ENCODE results near the gene TPM2.

TPM2 gene

GRCh38 chr9:35717132-35717870 is 27.6 kb upstream of the TPM2 start:
- Histone ChIP-seq H2BK5ac (ENCODE audit: low read length) (no peak overlapping the region), H3K4me1 (ENCODE audit: control insufficient read depth, low read depth, low read length) (no peaks in the 10 kb centered on the region)
- DNase-seq, result no peak

GRCh38 chr9:35716230-35716629 is 26.5 kb upstream of the TPM2 start:
- H2BK5ac ChIP-seq (ENCODE audit: low read length), result no peak overlapping the region
- no peak overlapping the region for H3K4me3 ChIP-seq (ENCODE audit: low read length)
- no peak overlapping the region for H3K27ac ChIP-seq (ENCODE audit: low read depth, low read length)
- H2BK120ac ChIP-seq (ENCODE audit: low read depth, low read length), result no peak overlapping the region
- no CpG with 5 or more reads among the region's 4 CpGs for WGBS (ENCODE audit: extremely low coverage, insufficient coverage, low lambda C conversion rate)
- H3K18ac ChIP-seq (ENCODE audit: low read length), result no peak overlapping the region
- no peak overlapping the region for H2BK15ac ChIP-seq (replicated peaks; ENCODE audit: low read depth)
- no peak overlapping the region for H3K23ac ChIP-seq (ENCODE audit: low read length)
- no peak overlapping the region for H2AK5ac ChIP-seq (ENCODE audit: low read length)
- H4K5ac ChIP-seq (ENCODE audit: low read length), result no peak overlapping the region
- peaks cover 52% of the 10 kb centered on the region for H3K36me3 ChIP-seq (ENCODE audit: control insufficient read depth, insufficient read depth, low read length)
- H3K4me1 ChIP-seq (ENCODE audit: control insufficient read depth, low read depth, low read length), result no peaks in the 10 kb centered on the region
- no peak for DNase-seq
- no peak overlapping the region for H3K56ac ChIP-seq (ENCODE audit: low read length)
- no peaks in the 10 kb centered on the region for H3K27me3 ChIP-seq (ENCODE audit: insufficient read depth, low read length, poor library complexity)
- no peak overlapping the region for H3K9ac ChIP-seq (ENCODE audit: low read length)
- no peak overlapping the region for H3K4me2 ChIP-seq (ENCODE audit: low read length)
- H3K79me1 ChIP-seq (ENCODE audit: low read length), result no peaks in the 10 kb centered on the region
- no peak overlapping the region for H3K4ac ChIP-seq (ENCODE audit: low read depth, low read length)
- no peaks in the 10 kb centered on the region for H3K79me2 ChIP-seq (ENCODE audit: control insufficient read depth, insufficient read depth, low read length)
- H4K8ac ChIP-seq (ENCODE audit: low read depth, low read length), result no peak overlapping the region

More at GRCh38 chr9:35717132-35717870, 27.6 kb upstream of the TPM2 start:
- Histone ChIP-seq H3K23ac (ENCODE audit: low read length) (no peak overlapping the region), H3K79me1 (ENCODE audit: low read length) (no peaks in the 10 kb centered on the region), H4K5ac (ENCODE audit: low read length) (no peak overlapping the region), H4K8ac (ENCODE audit: low read depth, low read length) (no peak overlapping the region), H3K27me3 (ENCODE audit: insufficient read depth, low read length, poor library complexity) (no peaks in the 10 kb centered on the region), H3K4me2 (ENCODE audit: low read length) (no peak overlapping the region), H3K18ac (ENCODE audit: low read length) (no peak overlapping the region), H3K36me3 (ENCODE audit: control insufficient read depth, insufficient read depth, low read length) (peaks cover 55% of the 10 kb centered on the region), H3K56ac (ENCODE audit: low read length) (no peak overlapping the region), H3K4me3 (ENCODE audit: low read length) (no peak overlapping the region), H3K27ac (ENCODE audit: low read depth, low read length) (no peak overlapping the region), H3K79me2 (ENCODE audit: control insufficient read depth, insufficient read depth, low read length) (no peaks in the 10 kb centered on the region), H2AK5ac (ENCODE audit: low read length) (no peak overlapping the region), H2BK15ac (replicated peaks; ENCODE audit: low read depth) (no peak overlapping the region), H3K4ac (ENCODE audit: low read depth, low read length) (no peak overlapping the region), H2BK120ac (ENCODE audit: low read depth, low read length) (no peak overlapping the region), H3K9ac (ENCODE audit: low read length) (no peak overlapping the region)
- no CpG with 5 or more reads among the region's 14 CpGs for WGBS (ENCODE audit: extremely low coverage, insufficient coverage, low lambda C conversion rate)

DNA sequence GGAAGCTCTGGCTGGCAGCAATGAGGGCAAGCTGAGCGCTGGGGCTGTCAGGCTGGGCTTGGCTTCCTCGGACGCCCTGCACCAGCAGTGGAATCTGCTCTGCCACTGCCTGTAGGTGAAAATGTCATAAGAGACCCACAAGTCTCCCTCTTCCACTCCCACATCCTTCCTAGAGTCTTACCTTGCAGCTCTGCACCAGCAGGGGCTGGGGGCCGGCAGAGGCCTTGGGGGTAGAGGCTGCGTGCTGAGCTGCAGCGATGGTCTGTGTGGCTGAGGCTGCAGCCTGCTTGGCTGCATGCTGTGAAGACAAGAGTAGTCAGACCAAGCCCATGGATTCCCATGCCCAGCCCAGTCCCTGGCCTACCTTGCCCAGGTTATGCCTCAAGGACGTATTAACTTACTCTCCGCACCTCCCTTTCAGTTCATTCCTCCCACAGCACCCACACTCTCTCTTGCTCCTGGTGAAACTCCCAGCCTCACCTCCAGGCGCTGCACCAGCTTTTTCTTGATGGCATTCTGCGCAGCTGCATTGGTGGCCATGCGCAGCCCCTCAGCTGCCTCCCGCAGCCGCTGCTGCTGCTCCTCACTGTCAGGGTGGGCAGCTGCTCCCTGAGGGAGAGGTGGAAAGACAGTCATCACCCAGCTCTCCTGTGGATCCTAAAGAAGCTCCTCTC is 25.0 kb upstream of the TPM2 start:
- no peak overlapping the region for H3K4me2 ChIP-seq (ENCODE audit: low read length)
- no peak overlapping the region for H3K4me3 ChIP-seq (ENCODE audit: low read length)
- H3K27ac ChIP-seq (ENCODE audit: low read depth, low read length), result no peak overlapping the region
- no peaks in the 10 kb centered on the region for H3K79me1 ChIP-seq (ENCODE audit: low read length)
- H3K4me1 ChIP-seq (ENCODE audit: control insufficient read depth, low read depth, low read length), result no peaks in the 10 kb centered on the region
- DNase-seq, result no peak
- H3K18ac ChIP-seq (ENCODE audit: low read length), result no peak overlapping the region
- H4K8ac ChIP-seq (ENCODE audit: low read depth, low read length), result no peak overlapping the region
- H3K36me3 ChIP-seq (ENCODE audit: control insufficient read depth, insufficient read depth, low read length), result peaks cover 48% of the 10 kb centered on the region
- H2BK120ac ChIP-seq (ENCODE audit: low read depth, low read length), result no peak overlapping the region
- H2BK15ac ChIP-seq (replicated peaks; ENCODE audit: low read depth), result no peak overlapping the region
- H3K23ac ChIP-seq (ENCODE audit: low read length), result no peak overlapping the region
- no peak overlapping the region for H3K56ac ChIP-seq (ENCODE audit: low read length)
- H2BK5ac ChIP-seq (ENCODE audit: low read length), result no peak overlapping the region
- WGBS (ENCODE audit: extremely low coverage, insufficient coverage, low lambda C conversion rate), result no CpG with 5 or more reads among the region's 13 CpGs
- no peak overlapping the region for H4K5ac ChIP-seq (ENCODE audit: low read length)
- no peak overlapping the region for H2AK5ac ChIP-seq (ENCODE audit: low read length)
- H3K4ac ChIP-seq (ENCODE audit: low read depth, low read length), result no peak overlapping the region
- no peaks in the 10 kb centered on the region for H3K27me3 ChIP-seq (ENCODE audit: insufficient read depth, low read length, poor library complexity)
- H3K79me2 ChIP-seq (ENCODE audit: control insufficient read depth, insufficient read depth, low read length), result no peaks in the 10 kb centered on the region
- no peak overlapping the region for H3K9ac ChIP-seq (ENCODE audit: low read length)

- Histone ChIP-seq H3K79me1 (ENCODE audit: low read length) (no peaks in the 10 kb centered on the region), H3K4me2 (ENCODE audit: low read length) (no peak overlapping the region), H2BK15ac (replicated peaks; ENCODE audit: low read depth) (no peak overlapping the region), H3K4me1 (ENCODE audit: control insufficient read depth, low read depth, low read length) (no peaks in the 10 kb centered on the region), H3K27me3 (ENCODE audit: insufficient read depth, low read length, poor library complexity) (no peaks in the 10 kb centered on the region), H3K79me2 (ENCODE audit: control insufficient read depth, insufficient read depth, low read length) (no peaks in the 10 kb centered on the region), H3K56ac (ENCODE audit: low read length) (no peak overlapping the region), H3K36me3 (ENCODE audit: control insufficient read depth, insufficient read depth, low read length) (peaks cover 44% of the 10 kb centered on the region), H4K5ac (ENCODE audit: low read length) (no peak overlapping the region), H3K27ac (ENCODE audit: low read depth, low read length) (no peak overlapping the region), H3K9ac (ENCODE audit: low read length) (no peak overlapping the region), H2BK120ac (ENCODE audit: low read depth, low read length) (no peak overlapping the region), H3K4ac (ENCODE audit: low read depth, low read length) (no peak overlapping the region), H3K23ac (ENCODE audit: low read length) (no peak overlapping the region), H3K4me3 (ENCODE audit: low read length) (no peak overlapping the region), H2BK5ac (ENCODE audit: low read length) (no peak overlapping the region), H2AK5ac (ENCODE audit: low read length) (no peak overlapping the region), H3K18ac (ENCODE audit: low read length) (no peak overlapping the region), H4K8ac (ENCODE audit: low read depth, low read length) (no peak overlapping the region)
- no CpG with 5 or more reads among the region's 6 CpGs for WGBS (ENCODE audit: extremely low coverage, insufficient coverage, low lambda C conversion rate)
- DNase-seq, result no peak
These were observed 24.4 kb upstream of the TPM2 start for GRCh38 chr9:35714123-35714522.

DNA sequence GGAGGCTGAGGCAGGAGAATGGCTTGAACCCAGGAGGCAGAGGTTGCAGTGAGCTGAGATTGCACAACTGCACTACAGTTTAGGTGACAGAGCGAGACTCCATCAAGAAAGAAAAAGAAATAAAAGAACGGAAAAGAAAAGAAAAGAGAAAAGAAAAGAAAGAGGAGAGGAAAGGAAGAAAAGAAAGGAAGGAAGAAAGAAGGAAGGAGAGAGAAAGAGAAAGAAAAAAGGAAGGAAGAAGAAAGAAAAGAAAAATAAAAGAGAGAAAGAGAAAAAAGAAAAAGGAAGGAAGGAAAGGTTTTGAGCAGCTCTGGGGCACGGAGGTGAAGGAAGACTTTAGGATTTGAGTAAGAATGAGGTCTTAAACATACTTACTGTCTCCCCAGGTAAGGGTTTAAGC is 23.9 kb upstream of the TPM2 start:
- Histone ChIP-seq H3K4me2 (ENCODE audit: low read length) (no peak overlapping the region), H4K8ac (ENCODE audit: low read depth, low read length) (no peak overlapping the region), H3K79me2 (ENCODE audit: control insufficient read depth, insufficient read depth, low read length) (no peaks in the 10 kb centered on the region), H2AK5ac (ENCODE audit: low read length) (no peak overlapping the region), H3K79me1 (ENCODE audit: low read length) (no peaks in the 10 kb centered on the region), H2BK5ac (ENCODE audit: low read length) (no peak overlapping the region), H2BK120ac (ENCODE audit: low read depth, low read length) (no peak overlapping the region), H4K5ac (ENCODE audit: low read length) (no peak overlapping the region), H3K56ac (ENCODE audit: low read length) (no peak overlapping the region), H3K27ac (ENCODE audit: low read depth, low read length) (no peak overlapping the region), H3K36me3 (ENCODE audit: control insufficient read depth, insufficient read depth, low read length) (peaks cover 39% of the 10 kb centered on the region), H3K4me1 (ENCODE audit: control insufficient read depth, low read depth, low read length) (no peaks in the 10 kb centered on the region), H3K4me3 (ENCODE audit: low read length) (no peak overlapping the region), H3K9ac (ENCODE audit: low read length) (no peak overlapping the region), H2BK15ac (replicated peaks; ENCODE audit: low read depth) (no peak overlapping the region), H3K18ac (ENCODE audit: low read length) (no peak overlapping the region), H3K23ac (ENCODE audit: low read length) (no peak overlapping the region), H3K27me3 (ENCODE audit: insufficient read depth, low read length, poor library complexity) (no peaks in the 10 kb centered on the region), H3K4ac (ENCODE audit: low read depth, low read length) (no peak overlapping the region)
- DNase-seq, result no peak
- WGBS (ENCODE audit: extremely low coverage, insufficient coverage, low lambda C conversion rate), result no CpG with 5 or more reads among the region's 3 CpGs
